GM10248 (cell line): ENCODE results near the gene ZCCHC10.

ENCODE experiments used
- CTCF ChIA-PET: fragments of 300-600 bp; sonication (Branson Sonifier 250); formaldehyde crosslinking; extraction: SDS; loops from one replicate; lab custom pipeline; 2021; ENCODE audit warnings: antibody characterized with exemption; lab: Yijun Ruan, JAX
- POLR2A ChIA-PET: fragments of 350-650 bp; sonication (Branson Sonifier 250); formaldehyde crosslinking; extraction: SDS; loops from one replicate; lab custom pipeline; 2020; ENCODE audit warnings: antibody characterized with exemption; lab: Yijun Ruan, JAX
- DNase-seq: peaks from one replicate; pipeline ENCODE4 v3.0.0; 2012; ENCODE audit errors: extremely low spot score
- CTCF ChIP-seq: IDR thresholded peaks from 2 replicates; pipeline ENCODE4 v1.5.1; 2012; ENCODE audit warnings: mild to moderate bottlenecking, low read depth; ENCODE audit errors: extremely low read depth, missing control alignments, control extremely low read depth

The ZCCHC10 gene

GRCh38 chr5:133062276-133062675 is 35.9 kb upstream of the ZCCHC10 start:
- DNase-seq = no peak
- ChIA-PET CTCF (interaction anchor here (1.4 kb wide), 1 partner anchor 48 kb away, joined by 3 read pairs; no protein-coding TSS in a partner anchor), POLR2A (no interaction called here)
- TF ChIP-seq CTCF = no peak

GRCh38 chr5:133059621-133060020 is 33.3 kb upstream of the ZCCHC10 start:
- CTCF ChIA-PET = interaction anchor here (1.3 kb wide), 1 partner anchor 10 kb away, joined by 5 read pairs; no protein-coding TSS in a partner anchor
- no peak for DNase-seq
- TF ChIP-seq CTCF = no peak
- POLR2A ChIA-PET = no interaction called here

- ChIA-PET POLR2A (no interaction called here), CTCF (no interaction called here)
- no peak for DNase-seq
- no peak for TF ChIP-seq CTCF
Measured at GRCh38 chr5:133056891-133057290, 30.5 kb upstream of the ZCCHC10 start.

GRCh38 chr5:133054697-133055471 is 28.5 kb upstream of the ZCCHC10 start:
- TF ChIP-seq CTCF = no peak
- ChIA-PET CTCF (no interaction called here), POLR2A (no interaction called here)
- no peak for DNase-seq

- TF ChIP-seq CTCF = no peak
- ChIA-PET CTCF (no interaction called here), POLR2A (no interaction called here)
- no peak for DNase-seq
Measured at GRCh38 chr5:133053448-133053847, 27.1 kb upstream of the ZCCHC10 start.

- CTCF ChIA-PET = interaction anchor here (1.0 kb wide), 1 partner anchor 195 kb away, joined by 3 read pairs; no protein-coding TSS in a partner anchor
- DNase-seq = peak; percentile 71
Measured at GRCh38 chr5:133052317-133053175, 26.2 kb upstream of the ZCCHC10 start.

More at GRCh38 chr5:133052317-133053175, 26.2 kb upstream of the ZCCHC10 start:
- POLR2A ChIA-PET = interaction anchor here (0.8 to 1.3 kb wide), 4 partner anchors 27 to 90 kb away, joined by 3 to 14 read pairs (median 4); partner anchors contain the start of genes AFF4 and ZCCHC10
- TF ChIP-seq CTCF = no peak
